HUES48 (cell line): ENCODE measurements around the gene UBE2D3.

Source experiments
- H3K27ac ChIP-seq: one replicate; pipeline ENCODE4 v1.7.0; 2013; ENCODE audit warnings: low read depth, low read length, inconsistent platforms
- H3K27me3 ChIP-seq: 2 replicates; pipeline ENCODE4 v1.6.1; 2013; ENCODE audit warnings: mild to moderate bottlenecking, low read length; ENCODE audit not compliant: control insufficient read depth, insufficient read depth
- H3K36me3 ChIP-seq: 2 replicates; pipeline ENCODE4 v1.6.1; 2013; ENCODE audit warnings: low read length; ENCODE audit not compliant: control insufficient read depth, insufficient read depth
- H3K4me1 ChIP-seq: 2 replicates; pipeline ENCODE4 v1.6.1; 2013; ENCODE audit warnings: mild to moderate bottlenecking, low read length; ENCODE audit not compliant: control insufficient read depth, insufficient read depth
- H3K4me3 ChIP-seq: 2 replicates; pipeline ENCODE4 v1.5.1; 2013; ENCODE audit warnings: mild to moderate bottlenecking, low read depth, low read length
- H3K9ac ChIP-seq: 2 replicates; pipeline ENCODE4 v1.6.1; 2013; ENCODE audit warnings: mild to moderate bottlenecking, low read depth, low read length, moderate library complexity
- H3K9me3 ChIP-seq: 2 replicates; pipeline ENCODE4 v1.6.1; 2013; ENCODE audit warnings: low read length; ENCODE audit not compliant: control insufficient read depth, insufficient read depth

UBE2D3 gene

GRCh38 chr4:102789317-102789717 is 38.0 kb downstream of the UBE2D3 start:
- Histone ChIP-seq H3K4me3 (no peak overlapping the region), H3K9ac (no peak overlapping the region), H3K9me3 (no peaks in the 10 kb centered on the region), H3K36me3 (0 out of 2 replicates have a peak, but pooled peaks cover under 1% of the 10 kb centered on the region), H3K27ac (no peak overlapping the region), H3K27me3 (no peaks in the 10 kb centered on the region), H3K4me1 (peaks cover 8% of the 10 kb centered on the region)

- H3K36me3 ChIP-seq: no peaks in the 10 kb centered on the region
- no peaks in the 10 kb centered on the region for H3K9me3 ChIP-seq
- no peak overlapping the region for H3K4me3 ChIP-seq
- no peaks in the 10 kb centered on the region for H3K27me3 ChIP-seq
- no peaks in the 10 kb centered on the region for H3K4me1 ChIP-seq
- no peak overlapping the region for H3K27ac ChIP-seq
- H3K9ac ChIP-seq: no peak overlapping the region
These were observed 39.4 kb downstream of the UBE2D3 start for GRCh38 chr4:102787944-102788343.

GRCh38 chr4:102787096-102787881 is 40.1 kb downstream of the UBE2D3 start:
- Histone ChIP-seq H3K4me3 (no peak overlapping the region), H3K9me3 (no peaks in the 10 kb centered on the region), H3K27me3 (no peaks in the 10 kb centered on the region), H3K4me1 (no peaks in the 10 kb centered on the region), H3K9ac (no peak overlapping the region), H3K27ac (no peak overlapping the region), H3K36me3 (no peaks in the 10 kb centered on the region)

GRCh38 chr4:102786279-102786678 is 41.1 kb downstream of the UBE2D3 start:
- Histone ChIP-seq H3K27me3 (no peaks in the 10 kb centered on the region), H3K27ac (no peak overlapping the region), H3K9me3 (no peaks in the 10 kb centered on the region), H3K36me3 (no peaks in the 10 kb centered on the region), H3K9ac (no peak overlapping the region), H3K4me3 (no peak overlapping the region), H3K4me1 (no peaks in the 10 kb centered on the region)

GRCh38 chr4:102783006-102783405 is 44.3 kb downstream of the UBE2D3 start:
- no peak overlapping the region for H3K27ac ChIP-seq
- no peaks in the 10 kb centered on the region for H3K27me3 ChIP-seq
- H3K4me3 ChIP-seq: no peak overlapping the region
- no peaks in the 10 kb centered on the region for H3K4me1 ChIP-seq
- H3K9me3 ChIP-seq: no peaks in the 10 kb centered on the region
- no peak overlapping the region for H3K9ac ChIP-seq
- H3K36me3 ChIP-seq: no peaks in the 10 kb centered on the region

- Histone ChIP-seq H3K27me3 (no peaks in the 10 kb centered on the region), H3K9ac (no peak overlapping the region), H3K27ac (no peak overlapping the region), H3K36me3 (no peaks in the 10 kb centered on the region), H3K4me3 (no peak overlapping the region), H3K9me3 (no peaks in the 10 kb centered on the region), H3K4me1 (no peaks in the 10 kb centered on the region)
These were observed 45.8 kb downstream of the UBE2D3 start for GRCh38 chr4:102781570-102781969.

- Histone ChIP-seq H3K9ac (no peak overlapping the region), H3K27me3 (no peaks in the 10 kb centered on the region), H3K36me3 (no peaks in the 10 kb centered on the region), H3K9me3 (no peaks in the 10 kb centered on the region), H3K4me1 (no peaks in the 10 kb centered on the region), H3K4me3 (no peak overlapping the region), H3K27ac (no peak overlapping the region)
These were observed 46.7 kb downstream of the UBE2D3 start for GRCh38 chr4:102780476-102781144.

- Histone ChIP-seq H3K27me3 (no peaks in the 10 kb centered on the region), H3K9ac (no peak overlapping the region), H3K9me3 (no peaks in the 10 kb centered on the region), H3K27ac (no peak overlapping the region), H3K36me3 (no peaks in the 10 kb centered on the region), H3K4me3 (no peak overlapping the region), H3K4me1 (no peaks in the 10 kb centered on the region)
These were observed 48.1 kb downstream of the UBE2D3 start for GRCh38 chr4:102779204-102779603.

- Histone ChIP-seq H3K27ac (no peak overlapping the region), H3K27me3 (no peaks in the 10 kb centered on the region), H3K4me1 (no peaks in the 10 kb centered on the region), H3K4me3 (no peak overlapping the region), H3K36me3 (no peaks in the 10 kb centered on the region), H3K9me3 (no peaks in the 10 kb centered on the region), H3K9ac (no peak overlapping the region)
These were observed 48.6 kb downstream of the UBE2D3 start for GRCh38 chr4:102778720-102779119.

- no peaks in the 10 kb centered on the region for H3K9me3 ChIP-seq
- H3K9ac ChIP-seq: no peak overlapping the region
These were observed 51.5 kb downstream of the UBE2D3 start for GRCh38 chr4:102775805-102776204.

GRCh38 chr4:102774254-102774653 is 53.1 kb downstream of the UBE2D3 start:
- H3K27me3 ChIP-seq: no peaks in the 10 kb centered on the region
- H3K9ac ChIP-seq: no peak overlapping the region
- H3K9me3 ChIP-seq: no peaks in the 10 kb centered on the region
- H3K27ac ChIP-seq: no peak overlapping the region
- H3K4me1 ChIP-seq: no peaks in the 10 kb centered on the region
- no peak overlapping the region for H3K4me3 ChIP-seq
- H3K36me3 ChIP-seq: no peaks in the 10 kb centered on the region

More at GRCh38 chr4:102775805-102776204, 51.5 kb downstream of the UBE2D3 start:
- Histone ChIP-seq H3K4me3 (no peak overlapping the region), H3K4me1 (no peaks in the 10 kb centered on the region), H3K27ac (no peak overlapping the region), H3K36me3 (no peaks in the 10 kb centered on the region), H3K27me3 (no peaks in the 10 kb centered on the region)
